CD4-positive, alpha-beta T cell treated with Interleukin-2 at 100 ng/mL for 4 hours (primary cell): ENCODE measurements around the gene STAT1.
A peak's percentile ranks its signal among the peaks of the same experiment; 100 is the strongest.

Experiments used
- DNase-seq: peaks from one replicate; pipeline ENCODE4 v3.0.0-alpha.2; 2020; ENCODE audit warnings: low spot score

Gene STAT1

DNA sequence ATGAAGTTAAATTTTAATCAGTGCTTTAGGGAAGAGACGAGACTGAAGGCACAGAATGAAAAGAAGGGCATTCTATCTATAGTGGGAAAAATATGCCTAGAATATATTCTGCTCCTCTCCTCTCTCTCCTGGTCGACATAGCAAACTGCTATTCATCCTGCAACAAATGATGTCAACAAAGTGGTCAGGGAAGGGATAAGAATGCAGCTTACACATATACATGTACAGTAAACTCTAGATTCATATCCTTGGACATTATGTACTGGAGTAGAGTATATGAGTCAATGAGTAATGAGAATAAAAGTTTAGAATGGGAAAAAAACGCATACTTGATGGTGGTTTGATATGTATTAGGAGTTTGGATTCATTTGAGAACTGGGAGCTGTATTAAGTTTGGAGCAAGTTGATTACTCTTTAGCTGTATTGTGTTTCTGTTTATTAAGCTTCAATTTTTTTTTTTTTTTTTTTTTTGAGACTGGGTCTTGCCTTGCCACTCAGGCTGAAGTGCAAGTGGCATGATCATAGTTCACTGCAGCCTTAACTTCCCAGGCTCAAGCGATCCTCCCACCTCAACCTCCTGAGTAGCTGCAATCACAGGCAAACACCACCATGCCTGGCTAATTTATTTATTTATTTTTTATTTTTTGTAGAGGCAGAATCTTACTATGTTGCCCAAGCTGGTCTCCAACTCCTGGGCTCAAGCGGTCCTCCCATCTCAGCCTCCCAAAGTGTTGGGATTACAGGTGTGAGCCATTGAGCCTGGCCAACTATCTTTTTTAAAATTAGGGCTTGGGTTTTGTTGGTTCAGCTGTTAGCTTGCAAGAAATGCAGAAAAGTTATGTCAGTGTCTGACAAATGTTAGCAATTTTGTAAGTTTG is 53.8 kb downstream of the STAT1 start:
- DNase-seq: no peak

DNA sequence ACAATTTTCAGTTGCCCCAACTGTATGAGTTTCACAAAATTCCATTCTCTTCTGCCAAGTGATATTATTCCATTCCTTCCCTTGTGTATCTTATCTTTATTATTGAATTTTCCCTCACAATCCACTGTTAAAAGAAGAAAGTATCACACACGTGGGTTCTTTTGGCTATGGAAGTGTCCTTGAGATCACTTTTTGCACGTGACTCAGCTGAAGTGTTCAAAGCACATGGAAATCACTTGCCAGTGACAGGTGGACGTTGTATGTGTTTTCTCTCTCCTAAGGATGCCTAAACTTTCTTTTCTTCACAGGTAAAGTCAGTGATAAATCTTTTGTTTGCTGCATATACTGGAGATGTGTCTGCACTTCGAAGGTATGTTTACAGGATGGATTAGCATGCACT is 60.7 kb downstream of the STAT1 start:
- no peak for DNase-seq

DNA sequence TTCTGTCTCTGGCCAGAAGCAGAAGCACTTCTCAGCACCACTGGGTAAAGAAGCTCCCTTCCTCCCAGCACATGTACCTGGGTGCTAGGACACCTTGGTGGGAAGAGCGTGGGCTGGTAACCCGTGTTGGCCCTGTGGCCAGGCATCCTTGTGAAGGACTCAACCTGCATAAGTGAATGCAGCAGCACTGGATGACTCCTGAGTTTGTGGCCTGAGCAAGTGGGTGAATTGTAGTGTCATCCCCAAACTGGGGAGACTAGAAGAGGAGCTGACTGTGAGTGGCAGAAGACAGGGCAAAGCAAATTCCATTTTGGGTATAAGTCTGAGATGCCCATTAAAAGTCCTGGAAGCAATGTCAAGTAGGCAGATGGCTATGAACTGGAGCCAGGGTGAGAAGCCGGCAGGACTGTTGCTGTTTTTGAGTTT is 63.4 kb downstream of the STAT1 start:
- no peak for DNase-seq

- no peak for DNase-seq
Measured at GRCh38 chr2:190948671-190949070, 65.3 kb downstream of the STAT1 start.

- DNase-seq: peak; percentile 14
Measured at GRCh38 chr2:190947711-190948251, 66.2 kb downstream of the STAT1 start.

GRCh38 chr2:190947141-190947540 is 66.8 kb downstream of the STAT1 start:
- DNase-seq: no peak

DNA sequence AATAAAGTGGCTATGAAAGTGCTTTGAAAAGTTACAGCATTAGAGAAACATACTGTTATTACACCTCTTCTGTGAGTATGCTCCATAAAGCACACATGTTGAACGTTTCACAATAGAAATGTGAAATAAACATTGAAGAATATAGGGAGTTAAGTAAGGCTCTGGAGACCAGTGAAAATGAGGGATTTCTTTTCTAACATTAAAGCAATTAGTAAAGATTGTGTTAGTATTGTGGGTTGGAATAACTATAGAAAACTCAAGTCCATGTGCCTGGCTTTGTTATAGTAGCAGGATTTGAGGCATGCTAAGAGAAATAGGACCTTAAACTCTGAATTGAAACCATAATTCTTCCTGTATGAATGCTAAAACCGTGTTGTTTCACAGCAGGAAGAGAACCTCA is 70.3 kb downstream of the STAT1 start:
- no peak for DNase-seq

DNA sequence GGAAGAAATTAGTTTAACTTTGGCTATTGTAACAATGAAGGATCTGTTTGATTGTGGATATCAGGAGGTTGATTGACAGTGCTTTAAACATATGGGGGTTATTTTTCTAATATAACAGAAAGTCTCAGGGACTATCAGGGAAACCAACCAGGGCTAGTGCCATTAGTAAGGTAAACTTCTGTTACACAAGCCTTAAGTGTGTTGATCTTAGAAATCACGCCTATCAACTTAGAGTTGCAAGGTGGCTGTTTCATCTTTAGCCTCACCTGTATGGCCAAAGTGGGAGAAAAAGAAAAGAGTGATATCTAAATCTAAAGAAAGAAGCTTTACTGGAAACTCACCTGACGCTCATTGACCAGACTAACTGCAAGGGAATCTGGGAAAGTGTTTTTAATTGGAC is 71.3 kb downstream of the STAT1 start:
- no peak for DNase-seq

DNA sequence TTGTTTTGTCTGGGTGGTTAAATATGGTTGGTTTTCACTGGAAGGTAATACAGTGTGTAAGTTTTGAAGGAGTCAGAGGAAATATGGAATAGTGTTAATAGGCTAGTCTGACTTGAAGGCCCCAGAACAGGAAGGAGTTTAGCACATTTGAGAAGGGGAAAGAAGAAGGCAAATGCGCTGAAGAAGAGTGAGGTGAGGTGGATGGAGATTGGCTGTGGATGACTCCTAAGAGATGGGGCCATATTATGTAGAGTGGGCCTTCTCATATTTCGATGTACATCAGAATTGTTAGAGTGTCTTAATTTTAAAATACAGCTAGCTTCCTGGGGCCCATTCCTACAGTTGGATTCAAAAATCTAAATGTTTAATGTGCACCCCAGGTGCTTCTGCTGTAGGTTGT is 72.4 kb downstream of the STAT1 start:
- no peak for DNase-seq

DNA sequence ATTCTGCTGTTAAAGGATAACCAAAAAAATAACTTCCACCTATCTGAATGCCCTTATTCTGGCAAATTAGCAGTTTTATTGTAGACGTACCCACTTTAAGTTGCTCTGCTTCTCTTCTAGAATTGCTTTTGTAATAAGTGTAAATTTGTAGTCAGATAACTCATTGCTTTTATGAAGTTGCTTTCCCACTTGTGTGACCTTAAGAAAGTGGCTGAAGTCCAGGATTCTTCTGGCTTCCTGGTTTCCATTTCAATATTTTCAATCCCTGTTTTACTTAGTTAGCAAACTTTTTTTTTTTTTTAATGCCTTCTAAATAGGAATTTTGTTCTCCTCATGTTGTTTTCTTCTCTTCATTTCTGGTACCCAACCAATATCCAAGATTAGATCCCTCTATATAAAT is 73.5 kb downstream of the STAT1 start:
- no peak for DNase-seq

DNA sequence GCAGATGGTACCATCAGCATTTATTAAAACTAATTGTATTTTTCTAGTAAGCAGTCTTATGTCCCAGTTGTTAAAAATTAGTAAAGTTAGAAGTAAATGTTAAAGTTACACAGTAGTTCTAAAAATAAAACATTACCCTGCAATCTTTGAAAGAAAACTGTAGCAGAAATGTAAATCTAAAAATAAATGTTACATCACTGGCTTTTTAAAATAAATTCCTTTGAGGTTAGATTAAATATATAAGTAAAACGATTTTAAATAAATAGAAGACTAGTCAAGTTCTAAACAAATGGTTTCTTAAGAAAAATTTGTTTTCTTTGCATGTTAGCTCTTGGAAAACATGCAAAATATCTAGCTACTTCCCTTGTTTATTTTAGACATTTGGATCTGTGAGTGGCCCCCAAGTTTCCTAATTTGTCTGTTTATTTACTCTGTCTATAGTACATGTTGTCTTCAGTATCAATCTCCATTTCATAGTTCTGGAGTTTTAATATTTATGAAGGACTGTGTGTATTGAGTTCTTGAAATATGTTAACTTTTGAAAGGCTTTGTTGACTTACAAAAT is 75.1 kb downstream of the STAT1 start:
- DNase-seq: no peak

- no peak for DNase-seq
Measured at GRCh38 chr2:190935054-190935453, 78.9 kb downstream of the STAT1 start.

- DNase-seq: no peak
Measured at GRCh38 chr2:190933361-190933760, 80.6 kb downstream of the STAT1 start.

DNA sequence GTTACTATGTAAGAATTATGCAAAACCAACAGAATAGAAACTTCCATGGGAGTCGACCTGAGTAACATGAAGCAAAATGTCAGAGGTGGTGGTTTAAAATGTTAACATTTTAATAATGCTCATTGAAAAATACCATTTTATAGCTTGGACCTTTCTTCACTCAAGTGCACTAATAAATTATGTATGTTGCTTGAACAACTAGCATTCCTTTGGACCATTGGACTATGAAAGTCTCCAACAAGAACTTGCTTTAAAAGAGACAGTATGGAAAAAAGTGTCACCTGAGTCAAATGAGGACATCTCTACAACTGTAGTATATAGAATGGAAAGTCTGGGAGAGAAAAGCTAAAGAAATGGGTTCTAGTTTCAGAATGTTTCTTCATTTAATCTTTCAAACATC is 81.5 kb downstream of the STAT1 start:
- no peak for DNase-seq

DNA sequence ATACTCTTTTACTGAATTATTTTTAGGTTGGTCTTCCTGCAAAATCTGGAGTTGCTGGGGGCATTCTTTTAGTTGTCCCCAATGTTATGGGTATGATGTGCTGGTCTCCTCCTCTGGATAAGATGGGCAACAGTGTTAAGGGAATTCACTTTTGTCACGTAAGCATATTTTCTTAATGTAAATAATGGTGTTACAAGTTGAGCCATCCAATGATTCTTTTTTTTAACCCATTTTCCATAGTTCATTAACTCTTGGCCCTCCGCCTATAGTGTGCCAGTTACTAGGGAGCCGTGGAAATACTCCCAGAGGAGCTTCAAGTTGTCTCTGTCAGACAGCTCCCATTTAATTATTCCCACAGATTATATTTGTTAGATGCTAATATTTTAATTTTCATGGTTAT is 83.6 kb downstream of the STAT1 start:
- no peak for DNase-seq

- no peak for DNase-seq
Measured at GRCh38 chr2:190929919-190930318, 84.1 kb downstream of the STAT1 start.

DNA sequence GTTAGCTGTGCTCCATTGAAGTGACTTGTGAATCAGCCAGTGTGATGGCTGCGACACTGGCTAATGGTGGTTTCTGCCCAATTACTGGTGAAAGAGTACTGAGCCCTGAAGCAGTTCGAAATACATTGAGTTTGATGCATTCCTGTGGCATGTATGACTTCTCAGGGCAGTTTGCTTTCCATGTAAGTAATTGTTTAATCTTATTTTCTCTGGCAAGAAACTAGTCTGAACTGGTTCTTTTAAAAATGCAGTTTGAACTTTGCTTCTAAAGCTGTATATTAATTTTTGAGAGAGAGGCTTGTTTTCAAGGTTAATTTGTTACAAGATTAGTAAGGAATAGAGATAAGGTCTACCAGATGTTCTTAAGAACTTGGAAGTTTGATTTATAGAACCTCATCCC is 86.7 kb downstream of the STAT1 start:
- DNase-seq: no peak

GRCh38 chr2:190922376-190922775 is 91.6 kb downstream of the STAT1 start:
- no peak for DNase-seq

GRCh38 chr2:190920085-190920484 is 93.9 kb downstream of the STAT1 start:
- no peak for DNase-seq
